PFSK-1 (cell line): ENCODE measurements around the gene GPC6.

Experiments
- FOXP2 ChIP-seq: optimal IDR thresholded peaks from 2 replicates; pipeline ENCODE3; 2011; ENCODE audit warnings: borderline replicate concordance, control low read depth, inconsistent platforms; ENCODE audit not compliant: insufficient read depth; ENCODE audit errors: extremely low read length, extremely low read depth
- POLR2AphosphoS5 ChIP-seq: IDR thresholded peaks from 2 replicates; pipeline ENCODE4 v1.6.1; 2012; ENCODE audit warnings: low read depth, mild to moderate bottlenecking, control low read depth, low read length, moderate library complexity
- SIN3A ChIP-seq: IDR thresholded peaks from 2 replicates; pipeline ENCODE4 v1.6.1; 2012; ENCODE audit warnings: mild to moderate bottlenecking, low read length, moderate library complexity, borderline replicate concordance; ENCODE audit not compliant: insufficient read depth
- TAF1 ChIP-seq: IDR thresholded peaks from 2 replicates; pipeline ENCODE4 v1.6.1; 2012; ENCODE audit warnings: low read length, control low read depth, borderline replicate concordance; ENCODE audit not compliant: insufficient read depth
- TF ChIP-seq, protein P1 (sequence below), 2 experiments: IDR thresholded peaks; 2 replicates each; pipeline versions ENCODE4 v1.6.1 to v1.8.0; 2011 to 2012; ENCODE audit warnings: low read depth in 2 of 2, low read length in 2 of 2, control low read depth in 1 of 2, inconsistent platforms in 1 of 2, mild to moderate bottlenecking in 1 of 2, moderate library complexity in 1 of 2; ENCODE audit not compliant: insufficient read depth in 1 of 2

GPC6 gene

DNA sequence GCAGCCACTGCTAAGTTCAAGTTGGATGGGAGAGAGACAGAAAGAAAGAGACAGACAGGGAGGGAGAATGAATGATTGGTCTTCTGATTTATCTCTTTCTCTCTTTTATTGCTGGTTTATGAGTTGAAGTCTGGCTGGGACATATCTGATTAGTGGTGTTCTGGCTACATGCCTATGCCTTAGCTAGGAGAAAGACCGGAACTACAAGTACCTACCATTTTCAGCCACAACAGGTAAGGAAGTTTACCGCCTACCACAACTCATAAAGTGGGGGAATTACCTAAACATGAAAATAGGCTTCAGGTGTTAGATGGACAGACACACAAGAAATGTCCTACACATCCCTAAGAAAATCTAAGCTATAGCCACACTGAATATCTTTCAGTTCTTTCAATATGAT, 36.6 kb upstream of the GPC6 start:
- TF ChIP-seq, protein P1, sequence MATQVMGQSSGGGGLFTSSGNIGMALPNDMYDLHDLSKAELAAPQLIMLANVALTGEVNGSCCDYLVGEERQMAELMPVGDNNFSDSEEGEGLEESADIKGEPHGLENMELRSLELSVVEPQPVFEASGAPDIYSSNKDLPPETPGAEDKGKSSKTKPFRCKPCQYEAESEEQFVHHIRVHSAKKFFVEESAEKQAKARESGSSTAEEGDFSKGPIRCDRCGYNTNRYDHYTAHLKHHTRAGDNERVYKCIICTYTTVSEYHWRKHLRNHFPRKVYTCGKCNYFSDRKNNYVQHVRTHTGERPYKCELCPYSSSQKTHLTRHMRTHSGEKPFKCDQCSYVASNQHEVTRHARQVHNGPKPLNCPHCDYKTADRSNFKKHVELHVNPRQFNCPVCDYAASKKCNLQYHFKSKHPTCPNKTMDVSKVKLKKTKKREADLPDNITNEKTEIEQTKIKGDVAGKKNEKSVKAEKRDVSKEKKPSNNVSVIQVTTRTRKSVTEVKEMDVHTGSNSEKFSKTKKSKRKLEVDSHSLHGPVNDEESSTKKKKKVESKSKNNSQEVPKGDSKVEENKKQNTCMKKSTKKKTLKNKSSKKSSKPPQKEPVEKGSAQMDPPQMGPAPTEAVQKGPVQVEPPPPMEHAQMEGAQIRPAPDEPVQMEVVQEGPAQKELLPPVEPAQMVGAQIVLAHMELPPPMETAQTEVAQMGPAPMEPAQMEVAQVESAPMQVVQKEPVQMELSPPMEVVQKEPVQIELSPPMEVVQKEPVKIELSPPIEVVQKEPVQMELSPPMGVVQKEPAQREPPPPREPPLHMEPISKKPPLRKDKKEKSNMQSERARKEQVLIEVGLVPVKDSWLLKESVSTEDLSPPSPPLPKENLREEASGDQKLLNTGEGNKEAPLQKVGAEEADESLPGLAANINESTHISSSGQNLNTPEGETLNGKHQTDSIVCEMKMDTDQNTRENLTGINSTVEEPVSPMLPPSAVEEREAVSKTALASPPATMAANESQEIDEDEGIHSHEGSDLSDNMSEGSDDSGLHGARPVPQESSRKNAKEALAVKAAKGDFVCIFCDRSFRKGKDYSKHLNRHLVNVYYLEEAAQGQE (IDR thresholded peaks at IDR 0.05; ENCODE audit: insufficient read depth in 1 of 2, low read depth in 2 of 2, low read length in 2 of 2) = no peak
- TF ChIP-seq TAF1 = no peak
- no peak for TF ChIP-seq FOXP2
- TF ChIP-seq SIN3A = no peak
- TF ChIP-seq POLR2AphosphoS5 = no peak

DNA sequence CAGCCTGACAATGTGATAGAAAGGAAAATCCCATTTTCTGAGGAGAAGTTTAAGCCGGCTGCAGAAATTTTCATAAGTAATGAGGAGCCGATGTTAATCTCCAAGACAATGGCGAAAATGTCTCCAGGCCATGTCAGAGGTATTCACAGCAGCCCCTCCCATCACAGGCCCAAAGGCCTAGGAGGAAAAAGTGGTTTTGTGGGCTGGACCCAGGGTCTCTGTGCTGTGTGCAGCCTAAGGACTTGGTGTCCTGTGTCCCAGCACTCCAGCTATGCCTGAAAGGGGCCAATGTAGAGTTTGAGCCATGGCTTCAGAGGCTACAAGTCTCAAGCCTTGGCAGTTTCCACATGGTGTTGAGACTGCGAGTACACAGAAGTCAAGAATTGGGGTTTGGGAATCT, 32.9 kb upstream of the GPC6 start:
- TF ChIP-seq, protein P1 (IDR thresholded peaks at IDR 0.05; ENCODE audit: insufficient read depth in 1 of 2, low read depth in 2 of 2, low read length in 2 of 2) = no peak
- TF ChIP-seq SIN3A (no peak), TAF1 (no peak), POLR2AphosphoS5 (no peak), FOXP2 (no peak)

DNA sequence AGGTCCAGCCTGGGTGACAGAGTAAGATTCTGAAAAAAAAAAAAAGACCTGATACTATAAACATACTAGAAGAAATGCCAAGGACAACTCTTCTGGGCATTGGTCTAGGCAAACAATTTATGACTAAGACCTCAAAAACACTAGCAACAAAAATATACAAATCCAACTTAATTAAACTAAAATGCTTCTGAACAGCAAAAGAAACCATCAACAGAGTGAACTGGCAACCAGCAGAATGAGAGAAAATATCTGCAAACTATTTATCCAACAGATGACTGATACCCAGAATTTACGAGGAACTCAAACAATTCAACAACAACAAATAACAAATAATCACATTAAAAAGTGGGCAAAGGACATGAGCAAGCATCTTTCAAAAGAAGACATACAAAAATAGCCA, 26.8 kb upstream of the GPC6 start:
- no peak for TF ChIP-seq SIN3A
- TF ChIP-seq POLR2AphosphoS5 = no peak
- no peak for TF ChIP-seq FOXP2
- TF ChIP-seq TAF1 = no peak
- TF ChIP-seq, protein P1 (IDR thresholded peaks at IDR 0.05; ENCODE audit: insufficient read depth in 1 of 2, low read depth in 2 of 2, low read length in 2 of 2) = no peak

DNA sequence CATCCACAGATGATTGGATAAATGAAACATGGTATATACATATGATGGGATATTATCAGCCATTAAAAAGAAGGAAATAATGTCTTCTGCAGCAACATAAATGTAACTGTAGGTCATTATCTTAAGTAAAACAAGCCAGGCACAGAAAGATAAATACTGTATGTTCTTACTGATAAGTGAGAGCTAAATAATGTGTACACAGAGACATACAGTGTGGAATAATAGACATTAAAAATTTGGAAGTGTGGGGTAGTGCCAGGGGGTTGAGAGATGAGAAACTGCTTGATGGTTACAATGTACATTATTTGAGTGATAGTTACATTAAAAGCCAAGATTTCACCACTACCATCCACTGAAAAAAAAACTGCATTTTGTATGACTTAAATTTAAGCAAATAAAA, 26.0 kb upstream of the GPC6 start:
- TF ChIP-seq POLR2AphosphoS5 (no peak), FOXP2 (no peak), SIN3A (no peak), TAF1 (no peak)
- TF ChIP-seq, protein P1 (IDR thresholded peaks at IDR 0.05; ENCODE audit: insufficient read depth in 1 of 2, low read depth in 2 of 2, low read length in 2 of 2) = no peak

DNA sequence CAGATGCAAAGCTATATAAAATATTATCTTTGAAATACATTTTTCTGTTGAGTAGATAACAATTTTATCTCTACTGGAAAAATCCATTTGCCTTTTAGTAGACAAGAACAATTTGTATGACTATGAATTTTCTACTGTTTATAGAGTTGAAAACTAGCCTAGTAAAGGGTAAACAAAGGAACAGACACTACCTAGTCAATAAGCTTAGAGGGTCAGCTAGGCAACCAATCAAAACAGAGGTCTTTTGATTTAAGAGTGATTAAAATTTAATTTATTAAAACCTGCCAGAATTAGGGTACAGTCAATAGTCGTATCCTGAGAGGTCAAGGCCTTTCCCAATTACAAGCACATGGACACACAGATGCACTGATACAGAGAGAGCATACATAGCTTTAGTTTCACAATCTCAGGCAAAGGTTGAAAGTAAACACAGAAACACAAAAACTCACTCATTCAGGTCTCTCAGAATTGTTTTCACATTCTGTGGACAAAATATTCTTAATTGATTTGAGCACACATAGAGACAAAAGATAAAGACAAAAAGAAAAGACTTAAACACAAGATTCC, 24.5 kb upstream of the GPC6 start:
- no peak for TF ChIP-seq TAF1
- TF ChIP-seq POLR2AphosphoS5 = no peak
- no peak for TF ChIP-seq SIN3A
- TF ChIP-seq, protein P1 (IDR thresholded peaks at IDR 0.05; ENCODE audit: insufficient read depth in 1 of 2, low read depth in 2 of 2, low read length in 2 of 2) = no peak
- TF ChIP-seq FOXP2 = no peak
